ENCODE data around the gene GPRASP2. TPM values are rescaled to one million over a fixed set of nuclear protein-coding genes. Genes with fewer than 3 reads are reported as not detected.

Gene GPRASP2
- polyA plus RNA-seq, 3 donors, result 0.23 to 0.66 (median 0.48) TPM

DNA sequence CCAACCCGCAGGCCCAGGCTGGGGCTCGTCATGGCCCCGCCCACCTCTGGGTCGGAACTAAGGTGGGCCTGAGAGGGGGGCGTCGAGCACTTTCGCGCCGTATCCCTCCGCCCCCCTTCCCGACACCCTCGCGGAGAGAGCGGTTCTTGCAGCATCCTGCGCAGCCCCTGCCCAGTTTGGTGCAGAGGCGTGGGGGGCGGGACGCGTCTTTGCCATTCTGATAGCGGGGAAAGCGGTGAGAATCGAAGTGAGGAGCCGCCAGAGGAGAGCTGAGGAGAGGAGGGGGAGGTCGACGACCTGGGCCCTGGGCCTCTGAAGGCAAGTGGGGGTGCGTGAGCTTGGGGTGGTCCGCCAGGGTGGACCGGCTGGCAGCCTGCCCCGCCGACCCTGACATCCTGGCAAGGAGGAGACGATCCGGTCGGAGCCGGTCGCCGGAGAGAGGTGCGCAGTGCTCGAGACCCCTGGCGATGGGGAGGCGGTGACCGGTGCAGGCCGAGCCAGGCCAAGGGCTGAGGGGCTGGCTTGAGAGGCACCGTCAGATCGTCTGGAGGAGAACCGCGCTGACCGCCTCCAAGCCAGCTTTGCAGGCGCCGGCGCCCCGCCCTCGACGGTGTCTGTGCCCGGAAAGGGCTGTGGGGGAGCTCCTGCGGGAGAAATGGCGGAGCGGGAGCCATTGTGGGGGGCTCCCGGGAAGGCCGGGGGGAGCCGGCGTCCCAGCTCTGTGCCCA is 33.8 kb downstream of the GPRASP2 start:
- no peaks in the 10 kb centered on the region for H4K20me1 ChIP-seq (ENCODE audit: insufficient read depth, low read length)
- peaks cover 9 to 11% of the 10 kb centered on the region in 2 donors for H3K27me3 ChIP-seq (ENCODE audit: control insufficient read depth in 2 of 2, insufficient read depth in 2 of 2, low read length in 2 of 2)
- Mint-ChIP-seq H3K27ac (no peak overlapping the region), H3K36me3 (no peaks in the 10 kb centered on the region), H3K27me3 (ENCODE audit: low read depth in 3 of 3) (peaks cover 9 to 26% (median 20%) of the 10 kb centered on the region in 3 donors), H3K4me1 (peaks cover 3% of the 10 kb centered on the region), H3K4me3 (peak overlapping the region; percentile 76 to 86), H3K9me3 (peaks cover 0 to 4% (median 0%) of the 10 kb centered on the region in 7 donors)
- no peak for DNase-seq
- H3K4me1 ChIP-seq (ENCODE audit: control insufficient read depth in 1 of 2, insufficient read depth in 2 of 2, low read length in 2 of 2), result peaks cover 7 to 10% of the 10 kb centered on the region in 2 donors
- no peaks in the 10 kb centered on the region for H3K36me3 ChIP-seq (replicated peaks in 1 of 2; ENCODE audit: control insufficient read depth in 1 of 2, insufficient read depth in 2 of 2, low read length in 2 of 2)
- H3K4me3 ChIP-seq (replicated peaks in 1 of 3; ENCODE audit: low read depth in 2 of 3, low read length in 3 of 3), result peak overlapping the region; percentile 17 to 48 (median 30)
- no peaks in the 10 kb centered on the region for H3K9me3 ChIP-seq (replicated peaks in 1 of 2; ENCODE audit: control insufficient read depth in 1 of 2, insufficient read depth in 1 of 2, low read length in 2 of 2)
- intact Hi-C loops (cut with micrococcal nuclease), result no loop called here
- no peaks in the 10 kb centered on the region for H3K79me2 ChIP-seq (ENCODE audit: insufficient read depth, low read length)
- TF ChIP-seq, protein P1, sequence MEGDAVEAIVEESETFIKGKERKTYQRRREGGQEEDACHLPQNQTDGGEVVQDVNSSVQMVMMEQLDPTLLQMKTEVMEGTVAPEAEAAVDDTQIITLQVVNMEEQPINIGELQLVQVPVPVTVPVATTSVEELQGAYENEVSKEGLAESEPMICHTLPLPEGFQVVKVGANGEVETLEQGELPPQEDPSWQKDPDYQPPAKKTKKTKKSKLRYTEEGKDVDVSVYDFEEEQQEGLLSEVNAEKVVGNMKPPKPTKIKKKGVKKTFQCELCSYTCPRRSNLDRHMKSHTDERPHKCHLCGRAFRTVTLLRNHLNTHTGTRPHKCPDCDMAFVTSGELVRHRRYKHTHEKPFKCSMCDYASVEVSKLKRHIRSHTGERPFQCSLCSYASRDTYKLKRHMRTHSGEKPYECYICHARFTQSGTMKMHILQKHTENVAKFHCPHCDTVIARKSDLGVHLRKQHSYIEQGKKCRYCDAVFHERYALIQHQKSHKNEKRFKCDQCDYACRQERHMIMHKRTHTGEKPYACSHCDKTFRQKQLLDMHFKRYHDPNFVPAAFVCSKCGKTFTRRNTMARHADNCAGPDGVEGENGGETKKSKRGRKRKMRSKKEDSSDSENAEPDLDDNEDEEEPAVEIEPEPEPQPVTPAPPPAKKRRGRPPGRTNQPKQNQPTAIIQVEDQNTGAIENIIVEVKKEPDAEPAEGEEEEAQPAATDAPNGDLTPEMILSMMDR (IDR thresholded peaks at IDR 0.05), result no peak
- no peak overlapping the region for H3K27ac ChIP-seq (ENCODE audit: low read depth in 1 of 2, low read length in 2 of 2)
- WGBS (ENCODE audit: insufficient coverage), result 1% methylated on average over 23 of the region's 61 CpGs
- H2AFZ ChIP-seq (ENCODE audit: insufficient read depth, low read depth, low read length, poor library complexity, severe bottlenecking), result peak overlapping the region; percentile 41
- peak overlapping the region; percentile 32 for H3K9ac ChIP-seq (ENCODE audit: insufficient read depth, low read length, poor library complexity, severe bottlenecking)
- peak overlapping the region; percentile 57 for H3K4me2 ChIP-seq (replicated peaks; ENCODE audit: extremely low read depth, low read length, poor library complexity, severe bottlenecking)

DNA sequence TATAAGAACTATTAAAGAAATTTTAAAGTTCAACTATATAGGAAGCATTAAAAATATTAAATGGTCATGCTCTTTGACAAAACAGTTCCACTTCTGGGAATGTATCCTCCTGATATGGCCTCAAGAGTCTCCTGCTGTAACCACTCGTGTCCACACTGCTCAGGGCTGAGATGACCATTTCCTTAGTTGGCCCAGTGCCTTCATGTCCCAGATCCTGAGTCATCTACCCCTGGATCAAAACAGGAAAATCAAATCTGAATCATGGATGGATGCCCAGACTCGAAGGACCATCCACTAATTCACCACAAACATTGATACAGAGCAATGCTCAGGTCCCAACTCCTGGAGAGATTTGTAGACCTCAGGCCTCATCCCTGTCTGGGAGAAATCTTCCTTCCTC is 53.0 kb downstream of the GPRASP2 start:
- no peak overlapping the region for H3K27ac ChIP-seq (ENCODE audit: low read depth in 1 of 2, low read length in 2 of 2)
- H3K27me3 ChIP-seq (ENCODE audit: control insufficient read depth in 2 of 2, insufficient read depth in 2 of 2, low read length in 2 of 2), result peaks cover 0 to 2% of the 10 kb centered on the region in 2 donors
- no peaks in the 10 kb centered on the region for H3K36me3 Mint-ChIP-seq
- H3K9me3 ChIP-seq (replicated peaks in 1 of 2; ENCODE audit: control insufficient read depth in 1 of 2, insufficient read depth in 1 of 2, low read length in 2 of 2), result no peaks in the 10 kb centered on the region
- intact Hi-C loops (cut with micrococcal nuclease), result no loop called here
- no peak overlapping the region for H2AFZ ChIP-seq (ENCODE audit: insufficient read depth, low read depth, low read length, poor library complexity, severe bottlenecking)
- no peak overlapping the region for H3K4me3 Mint-ChIP-seq
- H3K79me2 ChIP-seq (ENCODE audit: insufficient read depth, low read length), result no peaks in the 10 kb centered on the region
- TF ChIP-seq, protein P1 (IDR thresholded peaks at IDR 0.05), result no peak
- no peaks in the 10 kb centered on the region for H3K9me3 Mint-ChIP-seq
- H3K27ac Mint-ChIP-seq, result no peak overlapping the region
- H3K36me3 ChIP-seq (replicated peaks in 1 of 2; ENCODE audit: control insufficient read depth in 1 of 2, insufficient read depth in 2 of 2, low read length in 2 of 2), result no peaks in the 10 kb centered on the region
- H3K4me2 ChIP-seq (replicated peaks; ENCODE audit: extremely low read depth, low read length, poor library complexity, severe bottlenecking), result no peak overlapping the region
- H3K4me1 ChIP-seq (ENCODE audit: control insufficient read depth in 1 of 2, insufficient read depth in 2 of 2, low read length in 2 of 2), result peaks cover 0 to 4% of the 10 kb centered on the region in 2 donors
- H3K9ac ChIP-seq (ENCODE audit: insufficient read depth, low read length, poor library complexity, severe bottlenecking), result no peak overlapping the region
- H3K4me1 Mint-ChIP-seq, result peaks cover 7% of the 10 kb centered on the region
- DNase-seq, result no peak
- H4K20me1 ChIP-seq (ENCODE audit: insufficient read depth, low read length), result no peaks in the 10 kb centered on the region
- H3K4me3 ChIP-seq (replicated peaks in 1 of 3; ENCODE audit: low read depth in 2 of 3, low read length in 3 of 3), result no peak overlapping the region
- no CpG with 5 or more reads among the region's 2 CpGs for whole genome bisulfite sequencing (ENCODE audit: insufficient coverage)
- H3K27me3 Mint-ChIP-seq (ENCODE audit: low read depth in 3 of 3), result peaks cover 0 to 4% (median 1%) of the 10 kb centered on the region in 3 donors

All from CD14-positive monocyte (primary cell).